Measurements from ENCODE around the gene ADAM10.

Gene ADAM10

DNA sequence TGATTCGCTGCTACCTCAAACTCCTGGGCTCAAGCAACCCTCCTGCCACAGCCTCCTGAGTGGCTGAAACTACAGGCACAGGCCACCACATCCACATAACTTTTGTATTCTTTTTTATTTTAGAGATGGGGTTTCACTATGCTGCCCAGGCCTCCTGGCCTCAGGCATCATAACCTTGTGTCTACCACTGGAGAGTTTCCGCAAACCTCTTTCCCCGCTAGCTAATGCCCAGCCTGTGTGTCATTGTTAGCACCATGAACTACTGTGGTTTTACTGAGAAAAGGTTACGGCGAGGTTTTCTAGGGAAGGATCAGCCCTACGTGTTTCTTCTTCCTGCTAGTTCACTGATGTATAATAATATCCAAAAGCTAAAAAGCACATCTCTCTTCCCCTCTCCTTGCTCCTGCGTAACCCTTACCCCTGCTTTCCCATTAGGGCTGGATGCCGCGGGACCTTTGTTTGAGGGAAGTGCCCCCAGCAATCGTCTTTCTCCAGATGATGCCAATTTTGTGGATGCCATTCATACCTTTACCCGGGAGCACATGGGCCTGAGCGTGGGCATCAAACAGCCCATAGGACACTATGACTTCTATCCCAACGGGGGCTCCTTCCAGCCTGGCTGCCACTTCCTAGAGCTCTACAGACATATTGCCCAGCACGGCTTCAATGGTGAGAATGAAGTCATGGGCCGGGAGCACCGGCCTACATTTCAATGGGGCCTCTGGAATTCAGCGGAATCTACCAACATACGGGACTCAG lies 204.0 kb downstream of the ADAM10 start:
- no peak overlapping the region for H3K4me3 ChIP-seq (replicated peaks; ENCODE audit: insufficient read depth, low read length)
- TF ChIP-seq REST (IDR thresholded peaks at IDR 0.05; ENCODE audit: insufficient replicate concordance, low read depth) (no peak), POLR2AphosphoS5 (IDR thresholded peaks at IDR 0.05; ENCODE audit: low read depth) (no peak), GABPA (IDR thresholded peaks at IDR 0.05; ENCODE audit: low read depth) (no peak), SPI1 (IDR thresholded peaks at IDR 0.05; ENCODE audit: borderline replicate concordance, low read depth) (no peak)
- TF ChIP-seq, protein P1, sequence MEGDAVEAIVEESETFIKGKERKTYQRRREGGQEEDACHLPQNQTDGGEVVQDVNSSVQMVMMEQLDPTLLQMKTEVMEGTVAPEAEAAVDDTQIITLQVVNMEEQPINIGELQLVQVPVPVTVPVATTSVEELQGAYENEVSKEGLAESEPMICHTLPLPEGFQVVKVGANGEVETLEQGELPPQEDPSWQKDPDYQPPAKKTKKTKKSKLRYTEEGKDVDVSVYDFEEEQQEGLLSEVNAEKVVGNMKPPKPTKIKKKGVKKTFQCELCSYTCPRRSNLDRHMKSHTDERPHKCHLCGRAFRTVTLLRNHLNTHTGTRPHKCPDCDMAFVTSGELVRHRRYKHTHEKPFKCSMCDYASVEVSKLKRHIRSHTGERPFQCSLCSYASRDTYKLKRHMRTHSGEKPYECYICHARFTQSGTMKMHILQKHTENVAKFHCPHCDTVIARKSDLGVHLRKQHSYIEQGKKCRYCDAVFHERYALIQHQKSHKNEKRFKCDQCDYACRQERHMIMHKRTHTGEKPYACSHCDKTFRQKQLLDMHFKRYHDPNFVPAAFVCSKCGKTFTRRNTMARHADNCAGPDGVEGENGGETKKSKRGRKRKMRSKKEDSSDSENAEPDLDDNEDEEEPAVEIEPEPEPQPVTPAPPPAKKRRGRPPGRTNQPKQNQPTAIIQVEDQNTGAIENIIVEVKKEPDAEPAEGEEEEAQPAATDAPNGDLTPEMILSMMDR (IDR thresholded peaks at IDR 0.05; ENCODE audit: insufficient read depth, low read length): no peak
- no peaks in the 10 kb centered on the region for H3K27me3 ChIP-seq (ENCODE audit: insufficient read depth, poor library complexity, severe bottlenecking)
- H3K27ac ChIP-seq (replicated peaks): no peak overlapping the region
- no peak for DNase-seq (ENCODE audit: low read depth in 1 of 2, low spot score in 1 of 2)

GRCh38 chr15:58544756-58545155 lies 204.8 kb downstream of the ADAM10 start:
- TF ChIP-seq, protein P1 (IDR thresholded peaks at IDR 0.05; ENCODE audit: insufficient read depth, low read length): no peak
- TF ChIP-seq SPI1 (IDR thresholded peaks at IDR 0.05; ENCODE audit: borderline replicate concordance, low read depth) (no peak), GABPA (IDR thresholded peaks at IDR 0.05; ENCODE audit: low read depth) (no peak), POLR2AphosphoS5 (IDR thresholded peaks at IDR 0.05; ENCODE audit: low read depth) (no peak), REST (IDR thresholded peaks at IDR 0.05; ENCODE audit: insufficient replicate concordance, low read depth) (no peak)
- Histone ChIP-seq H3K4me3 (replicated peaks; ENCODE audit: insufficient read depth, low read length) (no peak overlapping the region), H3K27ac (replicated peaks) (no peak overlapping the region), H3K27me3 (ENCODE audit: insufficient read depth, poor library complexity, severe bottlenecking) (no peaks in the 10 kb centered on the region)
- DNase-seq (ENCODE audit: low read depth in 1 of 2, low spot score in 1 of 2): no peak

- no peak overlapping the region for H3K27ac ChIP-seq (replicated peaks)
- no peak overlapping the region for H3K4me3 ChIP-seq (replicated peaks; ENCODE audit: insufficient read depth, low read length)
- TF ChIP-seq GABPA (IDR thresholded peaks at IDR 0.05; ENCODE audit: low read depth) (no peak), SPI1 (IDR thresholded peaks at IDR 0.05; ENCODE audit: borderline replicate concordance, low read depth) (no peak), REST (IDR thresholded peaks at IDR 0.05; ENCODE audit: insufficient replicate concordance, low read depth) (no peak), POLR2AphosphoS5 (IDR thresholded peaks at IDR 0.05; ENCODE audit: low read depth) (no peak)
- TF ChIP-seq, protein P1 (IDR thresholded peaks at IDR 0.05; ENCODE audit: insufficient read depth, low read length): no peak
- H3K27me3 ChIP-seq (ENCODE audit: insufficient read depth, poor library complexity, severe bottlenecking): no peaks in the 10 kb centered on the region
- no peak for DNase-seq (ENCODE audit: low read depth in 1 of 2, low spot score in 1 of 2)
Observed at GRCh38 chr15:58543664-58544335, 205.7 kb downstream of the ADAM10 start.

Data from HL-60 (cell line).